ENCODE measurements around the gene CEP85L. TPM values are rescaled to one million over a fixed set of nuclear protein-coding genes. Genes with fewer than 3 reads are reported as not detected.

Gene CEP85L
- total and polyA plus RNA-seq, 2 experiments from 2014 or later: 9.1 to 10.1 TPM

DNA sequence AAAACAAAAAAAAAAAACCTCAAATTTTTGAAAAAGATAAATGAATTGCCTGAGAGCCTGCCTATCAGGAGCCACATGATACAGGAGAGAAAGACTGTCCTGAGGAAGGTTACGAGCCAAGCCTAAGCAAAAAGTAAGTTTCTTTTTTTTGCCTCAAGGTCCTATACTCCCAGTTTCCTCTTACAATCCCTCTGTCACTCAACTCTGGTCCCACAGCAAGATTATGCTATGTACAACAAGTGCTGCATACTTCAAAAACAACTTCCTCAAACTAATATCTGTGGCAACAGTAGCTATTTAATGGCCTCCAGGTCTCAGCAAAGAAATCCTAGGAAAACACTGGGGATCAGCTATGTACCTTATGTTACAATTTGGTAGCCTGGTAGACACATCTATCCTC lies 56.5 kb downstream of the CEP85L start (continued):
- TF ChIP-seq, protein P1, sequence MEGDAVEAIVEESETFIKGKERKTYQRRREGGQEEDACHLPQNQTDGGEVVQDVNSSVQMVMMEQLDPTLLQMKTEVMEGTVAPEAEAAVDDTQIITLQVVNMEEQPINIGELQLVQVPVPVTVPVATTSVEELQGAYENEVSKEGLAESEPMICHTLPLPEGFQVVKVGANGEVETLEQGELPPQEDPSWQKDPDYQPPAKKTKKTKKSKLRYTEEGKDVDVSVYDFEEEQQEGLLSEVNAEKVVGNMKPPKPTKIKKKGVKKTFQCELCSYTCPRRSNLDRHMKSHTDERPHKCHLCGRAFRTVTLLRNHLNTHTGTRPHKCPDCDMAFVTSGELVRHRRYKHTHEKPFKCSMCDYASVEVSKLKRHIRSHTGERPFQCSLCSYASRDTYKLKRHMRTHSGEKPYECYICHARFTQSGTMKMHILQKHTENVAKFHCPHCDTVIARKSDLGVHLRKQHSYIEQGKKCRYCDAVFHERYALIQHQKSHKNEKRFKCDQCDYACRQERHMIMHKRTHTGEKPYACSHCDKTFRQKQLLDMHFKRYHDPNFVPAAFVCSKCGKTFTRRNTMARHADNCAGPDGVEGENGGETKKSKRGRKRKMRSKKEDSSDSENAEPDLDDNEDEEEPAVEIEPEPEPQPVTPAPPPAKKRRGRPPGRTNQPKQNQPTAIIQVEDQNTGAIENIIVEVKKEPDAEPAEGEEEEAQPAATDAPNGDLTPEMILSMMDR (conservative IDR thresholded peaks at IDR 0.05; ENCODE audit: low read depth in 2 of 2): no peak

DNA sequence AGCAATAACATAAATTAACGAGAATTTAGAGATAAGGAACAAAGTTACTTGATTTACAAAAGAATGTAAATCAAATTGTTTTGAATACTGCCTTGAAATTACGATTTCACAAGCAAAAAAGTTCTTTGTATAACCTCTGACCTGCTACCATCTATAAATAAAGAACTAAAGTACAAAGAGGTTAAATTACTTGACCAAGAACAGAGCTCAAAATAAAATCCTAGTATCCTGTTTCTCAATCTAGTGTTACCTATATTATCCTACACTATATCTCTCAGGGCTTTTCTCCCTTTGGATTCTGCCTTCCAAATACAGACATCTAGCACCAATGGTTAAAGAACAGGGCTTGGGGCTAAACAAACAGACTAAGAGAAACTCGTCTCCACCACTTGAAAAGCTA lies 59.5 kb downstream of the CEP85L start:
- H3K27me3 ChIP-seq (ENCODE audit: insufficient read depth): no peaks in the 10 kb centered on the region
- no peaks in the 10 kb centered on the region for H3F3A ChIP-seq (replicated peaks; ENCODE audit: low read depth)
- H3K4me1 ChIP-seq (ENCODE audit: insufficient read depth): peaks cover 18% of the 10 kb centered on the region
- no peak overlapping the region for H3K27ac Mint-ChIP-seq
- no peak overlapping the region for H3K4me2 ChIP-seq
- H3K79me2 ChIP-seq (replicated peaks; ENCODE audit: insufficient read depth): no peaks in the 10 kb centered on the region
- H3K27ac ChIP-seq (ENCODE audit: low read depth): no peak overlapping the region
- no peak overlapping the region for H3K4me3 Mint-ChIP-seq
- DNase-seq (ENCODE audit: low spot score): no peak
- no peaks in the 10 kb centered on the region for H3K9me2 ChIP-seq (ENCODE audit: insufficient read depth)
- peaks cover 21% of the 10 kb centered on the region for H3K4me1 Mint-ChIP-seq
- no peak overlapping the region for H2AFZ ChIP-seq
- H3K36me3 ChIP-seq (ENCODE audit: insufficient read depth): no peaks in the 10 kb centered on the region
- no peaks in the 10 kb centered on the region for H4K20me1 ChIP-seq (replicated peaks; ENCODE audit: insufficient read depth)
- no peak overlapping the region for H3K4me3 ChIP-seq
- no peaks in the 10 kb centered on the region; the same call in 2 of the 3 replicates for H3K36me3 Mint-ChIP-seq (ENCODE audit: low read depth)
- peaks cover 5% of the 10 kb centered on the region for H3K27me3 Mint-ChIP-seq (ENCODE audit: insufficient read depth, low read depth, poor library complexity)
- no peaks in the 10 kb centered on the region for H3K9me3 Mint-ChIP-seq
- no peak for ATAC-seq
- TF ChIP-seq, protein P2, sequence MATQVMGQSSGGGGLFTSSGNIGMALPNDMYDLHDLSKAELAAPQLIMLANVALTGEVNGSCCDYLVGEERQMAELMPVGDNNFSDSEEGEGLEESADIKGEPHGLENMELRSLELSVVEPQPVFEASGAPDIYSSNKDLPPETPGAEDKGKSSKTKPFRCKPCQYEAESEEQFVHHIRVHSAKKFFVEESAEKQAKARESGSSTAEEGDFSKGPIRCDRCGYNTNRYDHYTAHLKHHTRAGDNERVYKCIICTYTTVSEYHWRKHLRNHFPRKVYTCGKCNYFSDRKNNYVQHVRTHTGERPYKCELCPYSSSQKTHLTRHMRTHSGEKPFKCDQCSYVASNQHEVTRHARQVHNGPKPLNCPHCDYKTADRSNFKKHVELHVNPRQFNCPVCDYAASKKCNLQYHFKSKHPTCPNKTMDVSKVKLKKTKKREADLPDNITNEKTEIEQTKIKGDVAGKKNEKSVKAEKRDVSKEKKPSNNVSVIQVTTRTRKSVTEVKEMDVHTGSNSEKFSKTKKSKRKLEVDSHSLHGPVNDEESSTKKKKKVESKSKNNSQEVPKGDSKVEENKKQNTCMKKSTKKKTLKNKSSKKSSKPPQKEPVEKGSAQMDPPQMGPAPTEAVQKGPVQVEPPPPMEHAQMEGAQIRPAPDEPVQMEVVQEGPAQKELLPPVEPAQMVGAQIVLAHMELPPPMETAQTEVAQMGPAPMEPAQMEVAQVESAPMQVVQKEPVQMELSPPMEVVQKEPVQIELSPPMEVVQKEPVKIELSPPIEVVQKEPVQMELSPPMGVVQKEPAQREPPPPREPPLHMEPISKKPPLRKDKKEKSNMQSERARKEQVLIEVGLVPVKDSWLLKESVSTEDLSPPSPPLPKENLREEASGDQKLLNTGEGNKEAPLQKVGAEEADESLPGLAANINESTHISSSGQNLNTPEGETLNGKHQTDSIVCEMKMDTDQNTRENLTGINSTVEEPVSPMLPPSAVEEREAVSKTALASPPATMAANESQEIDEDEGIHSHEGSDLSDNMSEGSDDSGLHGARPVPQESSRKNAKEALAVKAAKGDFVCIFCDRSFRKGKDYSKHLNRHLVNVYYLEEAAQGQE (IDR thresholded peaks at IDR 0.05; ENCODE audit: unreplicated experiment): no peak
- TF ChIP-seq STAT1 (IDR thresholded peaks at IDR 0.05; ENCODE audit: unreplicated experiment) (no peak), EZH2phosphoT487 (IDR thresholded peaks at IDR 0.05; ENCODE audit: unreplicated experiment) (no peak), NANOG (IDR thresholded peaks at IDR 0.05; ENCODE audit: borderline replicate concordance) (no peak), ZNF114 (CRISPR knock-in tag; IDR thresholded peaks at IDR 0.05) (no peak), ZNF331 (CRISPR knock-in tag; IDR thresholded peaks at IDR 0.05; ENCODE audit: low read depth) (no peak), POLR2AphosphoS5 (IDR thresholded peaks at IDR 0.05; ENCODE audit: low read depth) (no peak), CREB1 (CRISPR knock-in tag; IDR thresholded peaks at IDR 0.05; ENCODE audit: low read depth) (no peak), EZH2 (IDR thresholded peaks at IDR 0.05; ENCODE audit: low read depth, unreplicated experiment) (no peak), JUNB (IDR thresholded peaks at IDR 0.05; ENCODE audit: unreplicated experiment) (no peak)
- TF ChIP-seq, protein P1 (conservative IDR thresholded peaks at IDR 0.05; ENCODE audit: low read depth in 2 of 2): no peak
- TF ChIP-seq, protein P3, sequence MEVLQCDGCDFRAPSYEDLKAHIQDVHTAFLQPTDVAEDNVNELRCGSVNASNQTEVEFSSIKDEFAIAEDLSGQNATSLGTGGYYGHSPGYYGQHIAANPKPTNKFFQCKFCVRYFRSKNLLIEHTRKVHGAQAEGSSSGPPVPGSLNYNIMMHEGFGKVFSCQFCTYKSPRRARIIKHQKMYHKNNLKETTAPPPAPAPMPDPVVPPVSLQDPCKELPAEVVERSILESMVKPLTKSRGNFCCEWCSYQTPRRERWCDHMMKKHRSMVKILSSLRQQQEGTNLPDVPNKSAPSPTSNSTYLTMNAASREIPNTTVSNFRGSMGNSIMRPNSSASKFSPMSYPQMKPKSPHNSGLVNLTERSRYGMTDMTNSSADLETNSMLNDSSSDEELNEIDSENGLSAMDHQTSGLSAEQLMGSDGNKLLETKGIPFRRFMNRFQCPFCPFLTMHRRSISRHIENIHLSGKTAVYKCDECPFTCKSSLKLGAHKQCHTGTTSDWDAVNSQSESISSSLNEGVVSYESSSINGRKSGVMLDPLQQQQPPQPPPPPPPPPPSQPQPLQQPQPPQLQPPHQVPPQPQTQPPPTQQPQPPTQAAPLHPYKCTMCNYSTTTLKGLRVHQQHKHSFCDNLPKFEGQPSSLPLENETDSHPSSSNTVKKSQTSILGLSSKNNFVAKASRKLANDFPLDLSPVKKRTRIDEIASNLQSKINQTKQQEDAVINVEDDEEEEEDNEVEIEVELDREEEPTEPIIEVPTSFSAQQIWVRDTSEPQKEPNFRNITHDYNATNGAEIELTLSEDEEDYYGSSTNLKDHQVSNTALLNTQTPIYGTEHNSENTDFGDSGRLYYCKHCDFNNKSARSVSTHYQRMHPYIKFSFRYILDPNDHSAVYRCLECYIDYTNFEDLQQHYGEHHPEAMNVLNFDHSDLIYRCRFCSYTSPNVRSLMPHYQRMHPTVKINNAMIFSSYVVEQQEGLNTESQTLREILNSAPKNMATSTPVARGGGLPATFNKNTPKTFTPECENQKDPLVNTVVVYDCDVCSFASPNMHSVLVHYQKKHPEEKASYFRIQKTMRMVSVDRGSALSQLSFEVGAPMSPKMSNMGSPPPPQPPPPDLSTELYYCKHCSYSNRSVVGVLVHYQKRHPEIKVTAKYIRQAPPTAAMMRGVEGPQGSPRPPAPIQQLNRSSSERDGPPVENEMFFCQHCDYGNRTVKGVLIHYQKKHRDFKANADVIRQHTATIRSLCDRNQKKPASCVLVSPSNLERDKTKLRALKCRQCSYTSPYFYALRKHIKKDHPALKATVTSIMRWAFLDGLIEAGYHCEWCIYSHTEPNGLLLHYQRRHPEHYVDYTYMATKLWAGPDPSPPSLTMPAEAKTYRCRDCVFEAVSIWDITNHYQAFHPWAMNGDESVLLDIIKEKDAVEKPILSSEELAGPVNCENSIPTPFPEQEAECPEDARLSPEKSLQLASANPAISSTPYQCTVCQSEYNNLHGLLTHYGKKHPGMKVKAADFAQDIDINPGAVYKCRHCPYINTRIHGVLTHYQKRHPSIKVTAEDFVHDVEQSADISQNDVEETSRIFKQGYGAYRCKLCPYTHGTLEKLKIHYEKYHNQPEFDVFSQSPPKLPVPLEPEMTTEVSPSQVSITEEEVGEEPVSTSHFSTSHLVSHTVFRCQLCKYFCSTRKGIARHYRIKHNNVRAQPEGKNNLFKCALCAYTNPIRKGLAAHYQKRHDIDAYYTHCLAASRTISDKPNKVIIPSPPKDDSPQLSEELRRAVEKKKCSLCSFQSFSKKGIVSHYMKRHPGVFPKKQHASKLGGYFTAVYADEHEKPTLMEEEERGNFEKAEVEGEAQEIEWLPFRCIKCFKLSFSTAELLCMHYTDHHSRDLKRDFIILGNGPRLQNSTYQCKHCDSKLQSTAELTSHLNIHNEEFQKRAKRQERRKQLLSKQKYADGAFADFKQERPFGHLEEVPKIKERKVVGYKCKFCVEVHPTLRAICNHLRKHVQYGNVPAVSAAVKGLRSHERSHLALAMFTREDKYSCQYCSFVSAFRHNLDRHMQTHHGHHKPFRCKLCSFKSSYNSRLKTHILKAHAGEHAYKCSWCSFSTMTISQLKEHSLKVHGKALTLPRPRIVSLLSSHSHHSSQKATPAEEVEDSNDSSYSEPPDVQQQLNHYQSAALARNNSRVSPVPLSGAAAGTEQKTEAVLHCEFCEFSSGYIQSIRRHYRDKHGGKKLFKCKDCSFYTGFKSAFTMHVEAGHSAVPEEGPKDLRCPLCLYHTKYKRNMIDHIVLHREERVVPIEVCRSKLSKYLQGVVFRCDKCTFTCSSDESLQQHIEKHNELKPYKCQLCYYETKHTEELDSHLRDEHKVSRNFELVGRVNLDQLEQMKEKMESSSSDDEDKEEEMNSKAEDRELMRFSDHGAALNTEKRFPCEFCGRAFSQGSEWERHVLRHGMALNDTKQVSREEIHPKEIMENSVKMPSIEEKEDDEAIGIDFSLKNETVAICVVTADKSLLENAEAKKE (CRISPR knock-in tag; IDR thresholded peaks at IDR 0.05): no peak
